HS-27A (cell line): Measurements from ENCODE around the gene NOS3.
"Not testable (repeated sequence)": the region's sequence is repeated elsewhere in the genome, so short reads cannot be mapped to it uniquely, and the experiment has no call there.

Experiments used
- DNase-seq: peaks from one replicate; pipeline ENCODE4 v3.0.0-alpha.2; 2012; ENCODE audit warnings: low read depth, missing footprints

NOS3 gene

GRCh38 chr7:151017370-151017952 lies 26.6 kb downstream of the NOS3 start:
- no peak for DNase-seq

GRCh38 chr7:151017953-151018420 lies 27.2 kb downstream of the NOS3 start:
- DNase-seq, result no peak

GRCh38 chr7:151018421-151019129 lies 27.8 kb downstream of the NOS3 start:
- no peak for DNase-seq

GRCh38 chr7:151019130-151019447 lies 28.3 kb downstream of the NOS3 start:
- no peak for DNase-seq

GRCh38 chr7:151020231-151020630 lies 29.4 kb downstream of the NOS3 start:
- DNase-seq, result no peak

GRCh38 chr7:151023232-151023631 lies 32.4 kb downstream of the NOS3 start:
- no peak for DNase-seq

GRCh38 chr7:151024435-151025056 lies 33.7 kb downstream of the NOS3 start, which contains the start of gene ATG9B:
TSS of gene ATG9B (minus strand) at chr7:151024494. CDS start at chr7:151024423, 71 bp downstream.
- no peak for DNase-seq

GRCh38 chr7:151025924-151026671 lies 35.3 kb downstream of the NOS3 start:
- no peak for DNase-seq

GRCh38 chr7:151026771-151027727 lies 36.2 kb downstream of the NOS3 start:
- not testable (repeated sequence) for DNase-seq

GRCh38 chr7:151027728-151028130 lies 36.9 kb downstream of the NOS3 start:
- DNase-seq, result not testable (repeated sequence)

GRCh38 chr7:151028131-151028947 lies 37.5 kb downstream of the NOS3 start, which contains the start of gene ABCB8:
TSS of gene ABCB8 (plus strand) at chr7:151028450. CDS start at chr7:151028516, 66 bp downstream.
- peak; percentile 94 for DNase-seq

- no peak for DNase-seq
Observed at GRCh38 chr7:151028948-151029501, 38.2 kb downstream of the NOS3 start.

- no peak for DNase-seq
Observed at GRCh38 chr7:151031011-151031410, 40.2 kb downstream of the NOS3 start.

GRCh38 chr7:151032936-151033863 lies 42.4 kb downstream of the NOS3 start:
- DNase-seq, result no peak

- DNase-seq, result no peak
Observed at GRCh38 chr7:151033864-151034249, 43.0 kb downstream of the NOS3 start.

- DNase-seq, result no peak
Observed at GRCh38 chr7:151034312-151035025, 43.7 kb downstream of the NOS3 start.

GRCh38 chr7:151035026-151035717 lies 44.4 kb downstream of the NOS3 start:
- DNase-seq, result no peak

GRCh38 chr7:151035902-151036301 lies 45.1 kb downstream of the NOS3 start:
- no peak for DNase-seq
